Activated CD8-positive, alpha-beta memory T cell treated with anti-CD3 and anti-CD28 coated beads, Interleukin-2, amount 50 U/mL, for 24 hours (primary cell): ENCODE measurements around the gene FAM83D.
A peak's percentile ranks its signal among the peaks of the same experiment; 100 is the strongest.
"Not testable (repeated sequence)": the region's sequence is repeated elsewhere in the genome, so short reads cannot be mapped to it uniquely, and the experiment has no call there.

Source experiments
- DNase-seq: peaks from one replicate; pipeline ENCODE4 v3.0.0-alpha.2; 2020; ENCODE audit errors: extremely low read depth

The FAM83D gene

GRCh38 chr20:38935285-38935684 lies 9.1 kb downstream of the FAM83D start:
- no peak for DNase-seq

- DNase-seq, result no peak
Measured at GRCh38 chr20:38935967-38936407, 9.8 kb downstream of the FAM83D start.

- no peak for DNase-seq
Measured at GRCh38 chr20:38937000-38937399, 10.8 kb downstream of the FAM83D start.

DNA sequence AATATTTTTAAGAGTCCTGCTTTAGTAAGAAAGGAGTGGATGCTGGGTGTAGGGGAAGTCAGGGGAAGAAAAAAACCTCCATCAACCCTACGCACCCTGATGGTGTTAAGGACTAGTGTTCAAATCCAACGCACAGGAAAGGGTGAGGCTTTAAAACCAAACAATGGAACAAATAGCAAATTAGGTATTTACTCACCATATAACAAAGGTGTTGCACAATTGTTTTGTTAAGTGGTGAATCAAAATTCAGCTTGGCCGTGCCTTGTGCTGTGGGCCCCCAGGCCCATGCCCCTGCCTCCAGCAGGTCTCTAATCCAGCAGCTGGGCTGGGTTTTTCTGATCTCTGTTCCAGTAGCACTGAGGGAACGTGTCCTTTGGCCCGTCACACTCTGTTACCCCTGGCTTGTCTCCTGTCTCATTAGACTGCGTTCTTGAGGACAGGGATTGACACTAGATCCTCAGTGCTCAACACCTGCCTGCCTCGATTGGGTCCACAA lies 11.8 kb downstream of the FAM83D start:
- no peak for DNase-seq

DNA sequence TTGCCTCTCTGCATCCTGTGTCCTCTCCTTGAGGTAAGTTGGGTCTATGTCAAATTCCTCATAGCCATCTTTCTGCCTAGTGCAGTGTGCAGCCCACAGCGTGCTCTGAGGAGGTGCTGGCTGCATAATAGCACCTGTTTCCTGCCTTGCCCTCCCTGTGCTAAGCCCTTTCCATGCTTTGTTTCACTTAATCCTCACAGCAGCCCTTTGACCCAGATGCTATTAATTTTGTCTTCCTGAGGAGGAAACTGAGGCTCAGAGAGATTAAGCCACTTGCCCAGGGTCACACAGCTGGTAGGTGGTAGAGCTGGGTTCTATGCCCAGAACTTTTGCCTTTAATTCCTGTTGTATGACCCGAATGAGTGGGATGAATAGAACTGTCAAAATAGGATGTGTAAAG lies 13.5 kb downstream of the FAM83D start:
- DNase-seq, result no peak

DNA sequence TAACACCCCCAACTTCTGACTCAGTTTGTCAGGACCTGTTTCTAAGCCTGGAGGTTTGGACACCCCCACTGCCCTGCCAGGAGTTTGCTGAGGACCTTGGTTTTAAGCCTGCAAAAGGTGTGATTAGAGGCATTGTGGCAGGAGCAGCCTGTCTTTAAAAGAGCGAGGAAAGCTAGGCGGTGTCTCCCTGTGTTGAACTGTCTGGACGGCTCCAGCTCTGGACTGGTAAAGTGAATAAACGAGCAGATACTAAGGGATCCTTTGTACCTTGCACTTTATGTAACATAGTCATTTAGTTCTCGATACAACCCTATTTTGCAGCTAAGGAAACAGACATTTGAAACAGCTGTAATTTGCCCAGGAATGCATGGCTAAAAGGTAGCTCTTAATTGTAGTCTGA lies 14.4 kb downstream of the FAM83D start:
- DNase-seq, result no peak

DNA sequence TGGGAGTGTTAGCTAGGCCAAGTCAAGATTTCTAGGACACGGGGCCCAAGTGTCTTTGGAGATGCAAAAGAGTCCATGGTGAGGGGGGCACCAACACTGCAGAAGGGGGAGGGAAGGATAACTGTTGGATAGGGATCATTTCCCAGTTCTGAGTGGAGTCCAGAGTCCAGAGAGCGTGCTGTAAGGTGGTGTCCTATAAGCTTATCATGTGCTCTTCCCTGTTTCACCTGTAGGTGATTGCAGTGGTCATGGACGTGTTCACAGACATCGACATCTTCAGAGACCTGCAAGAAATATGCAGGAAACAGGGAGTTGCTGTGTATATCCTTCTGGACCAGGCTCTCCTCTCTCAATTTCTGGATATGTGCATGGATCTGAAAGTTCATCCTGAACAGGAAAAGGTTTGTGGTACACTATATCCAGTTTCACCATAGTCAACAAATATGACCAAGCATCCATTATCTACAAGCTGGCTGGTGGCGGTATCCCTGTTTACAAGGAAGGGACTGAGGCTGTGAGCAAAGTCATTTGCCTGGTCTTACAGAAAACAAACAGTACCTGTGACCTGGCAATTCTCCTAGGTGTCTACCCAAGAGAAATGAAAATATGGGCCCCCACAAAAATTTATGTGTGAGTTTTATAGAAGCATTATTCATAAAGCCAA lies 15.6 kb downstream of the FAM83D start:
- no peak for DNase-seq

GRCh38 chr20:38945012-38945411 lies 18.8 kb downstream of the FAM83D start:
- DNase-seq, result no peak

GRCh38 chr20:38946836-38947235 lies 20.6 kb downstream of the FAM83D start:
- DNase-seq, result no peak

DNA sequence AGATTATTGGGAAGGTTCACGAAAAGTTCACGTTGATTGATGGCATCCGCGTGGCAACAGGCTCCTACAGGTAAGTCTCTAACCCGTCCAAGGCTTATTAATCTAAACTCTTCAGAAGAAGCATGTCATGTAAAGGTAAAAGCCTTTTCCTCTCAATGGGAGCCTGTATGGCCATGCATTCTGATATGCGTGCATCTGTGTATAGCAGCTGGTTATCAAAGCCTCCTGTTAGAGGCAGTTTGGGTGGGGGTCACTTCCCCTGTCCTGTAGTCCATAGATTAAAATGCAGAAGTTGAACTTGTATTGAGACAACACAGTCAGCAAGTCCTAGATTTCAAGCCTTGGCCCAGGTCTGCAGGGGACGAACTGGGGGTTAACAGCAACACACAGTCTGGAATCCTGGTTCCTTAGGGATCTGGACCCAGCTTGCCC lies 21.7 kb downstream of the FAM83D start:
- no peak for DNase-seq

DNA sequence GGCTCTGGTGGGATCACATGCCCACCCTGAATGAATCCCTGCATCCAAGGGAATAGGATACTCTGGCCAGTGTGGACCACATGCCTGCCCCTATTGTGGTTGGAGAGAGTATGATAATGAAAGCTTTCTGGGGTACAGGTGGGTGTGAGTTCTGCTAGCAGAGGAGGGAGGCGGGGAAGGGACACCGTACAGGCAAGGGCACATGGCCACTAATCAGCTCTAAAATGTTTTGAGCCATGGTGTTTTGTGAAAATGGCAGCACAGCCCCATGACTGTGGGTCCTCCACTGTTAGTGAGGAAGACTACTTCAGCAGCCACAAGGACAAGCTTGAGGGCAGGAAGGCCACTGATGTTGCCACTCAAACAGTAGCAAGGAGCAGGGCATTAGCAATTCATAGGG lies 24.0 kb downstream of the FAM83D start:
- no peak for DNase-seq

- DNase-seq, result no peak
Measured at GRCh38 chr20:38951611-38952010, 25.4 kb downstream of the FAM83D start.

DNA sequence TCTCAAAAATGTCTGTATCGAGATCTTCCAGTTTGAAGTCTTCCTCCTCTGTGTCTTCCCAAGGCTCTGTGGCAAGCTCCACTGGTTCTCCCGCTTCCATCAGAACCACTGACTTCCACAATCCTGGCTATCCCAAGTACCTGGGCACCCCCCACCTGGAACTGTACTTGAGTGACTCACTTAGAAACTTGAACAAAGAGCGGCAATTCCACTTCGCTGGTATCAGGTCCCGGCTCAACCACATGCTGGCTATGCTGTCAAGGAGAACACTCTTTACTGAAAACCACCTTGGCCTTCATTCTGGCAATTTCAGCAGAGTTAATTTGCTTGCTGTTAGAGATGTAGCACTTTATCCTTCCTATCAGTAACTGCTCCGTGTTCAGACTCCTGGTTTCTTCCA lies 25.9 kb downstream of the FAM83D start:
- no peak for DNase-seq

- no peak for DNase-seq
Measured at GRCh38 chr20:38953630-38954340, 27.6 kb downstream of the FAM83D start.

GRCh38 chr20:38957235-38957876 lies 31.1 kb downstream of the FAM83D start:
- no peak for DNase-seq

DNA sequence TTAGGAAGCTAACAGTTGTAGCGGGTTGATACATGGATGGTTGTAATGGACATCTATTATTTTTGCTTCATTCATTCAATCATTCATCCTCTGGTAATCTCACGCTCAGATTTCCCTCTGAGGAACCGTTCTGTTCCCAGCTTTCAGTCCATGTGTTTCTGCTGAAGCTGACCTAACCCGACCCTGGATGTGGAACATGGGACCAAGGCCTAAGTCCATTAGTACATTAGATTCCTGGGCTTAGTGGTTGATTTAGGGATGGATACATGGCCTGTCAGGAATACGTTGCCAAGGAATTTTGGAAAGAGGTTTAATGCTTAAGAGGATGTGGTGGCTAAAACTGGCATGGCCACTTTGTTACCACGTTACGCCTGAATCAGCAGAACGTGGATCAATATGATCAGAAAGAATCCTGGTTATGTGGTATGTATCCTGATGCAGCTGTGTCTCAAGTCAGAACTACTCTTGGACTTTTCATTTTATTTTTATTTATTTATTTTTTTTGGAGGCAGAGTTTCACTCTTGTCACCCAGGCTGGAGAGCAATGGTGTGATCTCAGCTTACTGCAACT lies 31.8 kb downstream of the FAM83D start:
- DNase-seq, result no peak

DNA sequence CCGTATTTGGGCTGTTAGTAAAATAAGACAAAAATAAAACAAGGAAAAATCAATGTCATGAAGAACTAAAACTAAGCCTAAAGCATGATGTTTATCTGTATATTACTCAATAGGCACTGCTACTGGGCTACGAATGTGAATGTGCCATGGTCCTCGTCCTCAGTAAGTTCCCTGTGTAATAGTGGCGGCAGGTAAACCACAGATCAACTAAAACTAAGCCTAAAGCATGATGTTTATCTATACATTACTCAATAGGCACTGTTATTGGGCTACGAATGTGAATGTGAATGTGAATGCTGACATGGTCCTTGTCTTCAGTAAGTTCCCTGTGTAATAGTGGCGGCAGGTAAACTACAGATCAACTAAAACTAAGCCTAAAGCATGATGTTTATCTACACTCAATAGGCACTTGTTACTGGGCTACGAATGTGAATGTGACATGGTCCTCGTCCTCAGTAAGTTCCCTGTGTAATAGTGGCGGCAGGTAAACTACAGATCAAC lies 34.0 kb downstream of the FAM83D start:
- DNase-seq, result not testable (repeated sequence)

DNA sequence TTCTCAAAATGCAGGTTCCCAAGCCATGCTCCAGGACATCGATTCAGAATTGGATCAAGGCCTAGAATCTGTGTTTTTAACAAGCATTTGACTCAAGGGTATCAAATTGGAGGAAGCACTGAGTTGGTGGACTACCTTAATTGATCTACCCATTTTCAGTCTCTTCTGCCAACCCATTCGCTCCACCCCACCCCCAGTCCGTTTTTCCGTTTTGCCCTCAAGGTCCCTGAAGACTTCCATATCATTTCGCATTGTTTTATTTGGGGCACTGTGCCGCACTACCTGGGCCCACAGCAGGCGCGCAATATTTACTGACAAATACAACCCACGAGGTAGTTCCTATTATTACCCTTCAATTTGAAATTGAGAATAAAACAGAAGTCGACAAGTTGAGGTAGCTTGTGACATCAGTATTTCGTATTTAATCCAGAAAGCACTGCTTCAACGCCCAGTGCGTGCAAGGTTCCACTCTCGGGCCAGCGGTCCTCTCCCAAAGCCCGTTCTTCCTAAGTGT lies 35.4 kb downstream of the FAM83D start:
- peak; percentile 0 for DNase-seq

DNA sequence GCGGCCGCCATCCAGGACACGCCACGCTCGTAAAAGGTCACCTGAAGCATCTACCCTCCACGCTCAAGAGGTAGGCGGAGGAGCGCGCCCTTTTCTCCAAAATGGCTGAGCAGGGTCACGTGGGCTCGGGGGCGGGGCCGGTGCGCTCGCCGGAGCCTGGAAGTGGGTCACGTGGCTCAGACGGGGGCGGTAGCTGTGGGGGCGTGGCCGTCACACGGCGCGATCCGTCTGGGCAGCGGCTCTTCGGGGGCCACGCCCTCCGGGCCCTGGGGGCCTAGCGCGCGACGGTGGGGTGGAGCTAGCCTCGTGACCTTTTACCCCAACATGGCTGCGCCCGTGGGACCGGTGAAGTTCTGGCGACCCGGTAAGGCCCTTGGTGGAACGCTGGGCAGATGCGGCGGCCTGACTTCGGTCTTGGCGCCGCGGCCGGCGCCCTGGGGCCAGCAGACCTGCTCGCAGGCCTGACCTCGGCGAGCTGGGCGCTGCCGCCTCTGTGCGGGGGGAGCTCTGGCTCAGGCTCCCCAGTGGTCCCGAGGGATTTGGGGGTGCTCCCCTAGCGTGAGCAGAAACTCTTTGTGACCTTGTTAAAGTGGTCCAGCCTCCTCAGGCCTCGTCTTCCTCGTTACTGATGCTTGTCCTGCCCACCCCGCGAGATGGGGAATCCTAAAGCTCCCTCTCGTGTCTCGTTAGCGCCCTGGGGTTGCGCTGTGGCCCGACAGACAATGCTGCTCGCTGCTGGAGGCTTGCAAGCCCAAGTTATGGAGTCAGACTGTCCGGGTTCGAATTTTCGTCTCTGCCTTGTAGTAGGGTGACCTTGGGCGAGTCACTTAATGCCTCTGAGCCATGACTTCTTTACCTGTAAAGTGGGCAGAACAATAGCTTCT lies 36.1 kb downstream of the FAM83D start, which contains the start of gene DHX35:
DHX35 (plus strand) TSS at position 301 of the 884 bp plus-strand sequence; CDS start at position 325, 24 bp downstream.
- peak; percentile 93 for DNase-seq

DNA sequence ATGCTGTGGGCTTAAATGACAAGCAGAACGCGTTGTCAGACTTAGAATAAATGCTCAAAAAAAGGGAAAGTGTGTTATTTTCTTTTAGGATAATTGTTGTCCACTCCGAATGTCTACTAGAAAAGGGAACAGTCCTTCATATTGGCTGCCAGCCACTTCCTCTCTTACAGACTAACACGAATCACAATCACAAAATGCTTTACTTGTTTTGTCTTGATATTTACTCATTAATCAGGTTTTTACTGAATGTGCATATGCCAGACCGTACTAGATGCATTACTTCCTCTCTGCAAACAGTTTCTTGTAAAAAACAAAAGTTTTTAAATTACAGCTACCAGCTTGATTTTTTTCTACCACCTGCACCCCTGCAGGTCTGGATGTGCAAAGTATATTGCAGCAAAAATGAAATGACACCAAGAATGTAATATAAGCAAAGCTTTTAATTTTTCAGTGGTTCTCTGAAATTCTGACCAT lies 36.7 kb downstream of the FAM83D start:
- DNase-seq, result no peak

DNA sequence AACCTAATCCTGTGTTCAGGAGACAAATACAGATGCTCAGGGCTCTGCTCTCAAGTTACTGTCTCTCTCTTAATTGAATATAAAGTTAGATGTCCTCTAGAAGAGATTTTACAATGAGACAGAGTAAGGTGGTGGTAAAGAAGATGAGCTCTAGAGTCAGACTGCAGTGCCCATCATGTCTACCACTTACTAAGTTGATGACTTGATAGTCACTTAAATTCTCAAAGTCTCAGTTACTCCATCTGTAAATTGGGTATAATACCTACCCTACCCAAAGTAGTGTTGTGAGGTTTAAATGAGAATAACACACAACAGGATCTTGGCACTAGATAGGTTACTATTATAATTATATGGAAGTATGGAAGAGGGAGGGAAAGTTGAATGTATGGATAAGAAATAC lies 37.5 kb downstream of the FAM83D start:
- DNase-seq, result no peak
